MCF 10A (cell line): Measurements from ENCODE around the gene TBCD. TPM values are rescaled to one million over a fixed set of nuclear protein-coding genes. Genes with fewer than 3 reads are reported as not detected.

Source experiments
- BruUV-seq: library from RNA; stranded (reverse); fragments of 400-500 nt; replicated peaks from 2 replicates; lab custom pipeline; 2021; lab: Mats Ljungman, UMichigan
- CTCF ChIA-PET: fragments of 300-600 bp; sonication (Branson Sonifier 250); formaldehyde crosslinking; extraction: SDS; loops from one replicate; lab custom pipeline; 2021; ENCODE audit warnings: antibody characterized with exemption, inconsistent platforms; lab: Yijun Ruan, JAX
- POLR2A ChIA-PET: fragments of 300-600, 350-650 bp; sonication (Branson Sonifier 250); formaldehyde crosslinking; extraction: SDS; loops from one replicate; lab custom pipeline; 2020; ENCODE audit warnings: antibody characterized with exemption, inconsistent platforms; lab: Yijun Ruan, JAX
- DNase-seq: peaks from one replicate; pipeline ENCODE4 v3.0.0-alpha.2; 2018; ENCODE audit not compliant: unreplicated experiment
- H3K27ac Mint-ChIP-seq: one replicate; pipeline ENCODE4 v1.8.0; 2022; ENCODE audit warnings: mild to moderate bottlenecking, low read depth, mixed read lengths; ENCODE audit not compliant: unreplicated experiment
- H3K27me3 Mint-ChIP-seq: one replicate; pipeline ENCODE4 v1.8.0; 2022; ENCODE audit warnings: mixed read lengths; ENCODE audit not compliant: insufficient read depth, unreplicated experiment
- H3K36me3 Mint-ChIP-seq: one replicate; pipeline ENCODE4 v1.8.0; 2022; ENCODE audit warnings: mild to moderate bottlenecking, moderate library complexity, mixed read lengths; ENCODE audit not compliant: insufficient read depth, unreplicated experiment
- H3K4me1 Mint-ChIP-seq: one replicate; pipeline ENCODE4 v1.8.0; 2022; ENCODE audit warnings: mixed read lengths; ENCODE audit not compliant: insufficient read depth, unreplicated experiment
- H3K4me3 Mint-ChIP-seq: one replicate; pipeline ENCODE4 v1.8.0; 2022; ENCODE audit warnings: mild to moderate bottlenecking, moderate library complexity, mixed read lengths; ENCODE audit not compliant: unreplicated experiment
- H3K9me3 Mint-ChIP-seq: one replicate; pipeline ENCODE4 v1.8.0; 2022; ENCODE audit warnings: mixed read lengths; ENCODE audit not compliant: unreplicated experiment
- intact Hi-C: fragments of 100-400 bp; cut with micrococcal nuclease; formaldehyde crosslinking; loops from 2 replicates; pipeline ENCODE4 v1.14.1; 2022
- total RNA-seq: library from RNA; stranded (reverse); gene quantifications from 2 replicates; pipeline ENCODE4 v1.2.3, GENCODE V29; 2022
- TF ChIP-seq, protein P1 (sequence below): fragments of 200-600 bp; IDR thresholded peaks from one replicate; pipeline ENCODE4 v1.8.0; 2022; ENCODE audit warnings: antibody characterized with exemption, mild to moderate bottlenecking; ENCODE audit not compliant: unreplicated experiment

The TBCD gene
- total RNA-seq, 1 experiment from 2014 or later: 76.2 TPM

DNA sequence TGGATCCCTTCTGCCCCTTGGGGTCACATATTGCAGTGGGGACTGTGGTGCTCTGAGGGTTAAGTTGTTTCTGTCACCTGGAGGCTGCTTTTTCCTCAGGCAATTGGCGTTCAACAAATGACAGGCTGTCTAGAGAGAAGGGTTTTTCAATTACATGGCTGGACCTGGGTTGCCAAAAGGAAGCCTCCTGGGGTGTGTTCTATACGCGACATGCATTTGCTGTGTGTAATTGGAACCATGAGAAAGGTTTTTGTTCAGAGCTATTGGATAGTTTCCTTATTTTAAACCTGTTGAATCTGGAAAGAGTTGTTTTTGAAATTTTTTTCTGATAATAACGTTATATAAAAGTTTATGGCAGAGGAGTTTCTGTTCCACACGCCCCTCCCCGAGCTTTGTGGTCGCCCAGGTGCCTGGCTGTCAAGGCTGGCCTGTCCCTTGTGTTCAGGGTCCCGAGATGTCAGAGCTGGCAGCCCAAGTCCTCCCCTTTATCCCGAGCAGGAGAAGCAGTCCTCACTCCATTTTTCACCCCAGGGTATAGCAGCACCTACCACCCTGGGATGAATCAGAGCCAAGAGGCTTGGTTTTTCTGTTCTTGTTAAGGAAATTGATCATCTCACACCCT is 114.0 kb downstream of the TBCD start:
- Mint-ChIP-seq H3K27ac (no peak overlapping the region), H3K4me1 (peaks cover 5% of the 10 kb centered on the region), H3K9me3 (no peaks in the 10 kb centered on the region), H3K4me3 (no peak overlapping the region), H3K27me3 (no peaks in the 10 kb centered on the region), H3K36me3 (peaks cover 5% of the 10 kb centered on the region)
- intact Hi-C loops: no loop called here
- ChIA-PET POLR2A (interaction anchor here (1.0 kb wide), 2 partner anchors 10 to 55 kb away, joined by 3 read pairs; no protein-coding TSS in a partner anchor), CTCF (no interaction called here)
- DNase-seq: no peak
- TF ChIP-seq, protein P1, sequence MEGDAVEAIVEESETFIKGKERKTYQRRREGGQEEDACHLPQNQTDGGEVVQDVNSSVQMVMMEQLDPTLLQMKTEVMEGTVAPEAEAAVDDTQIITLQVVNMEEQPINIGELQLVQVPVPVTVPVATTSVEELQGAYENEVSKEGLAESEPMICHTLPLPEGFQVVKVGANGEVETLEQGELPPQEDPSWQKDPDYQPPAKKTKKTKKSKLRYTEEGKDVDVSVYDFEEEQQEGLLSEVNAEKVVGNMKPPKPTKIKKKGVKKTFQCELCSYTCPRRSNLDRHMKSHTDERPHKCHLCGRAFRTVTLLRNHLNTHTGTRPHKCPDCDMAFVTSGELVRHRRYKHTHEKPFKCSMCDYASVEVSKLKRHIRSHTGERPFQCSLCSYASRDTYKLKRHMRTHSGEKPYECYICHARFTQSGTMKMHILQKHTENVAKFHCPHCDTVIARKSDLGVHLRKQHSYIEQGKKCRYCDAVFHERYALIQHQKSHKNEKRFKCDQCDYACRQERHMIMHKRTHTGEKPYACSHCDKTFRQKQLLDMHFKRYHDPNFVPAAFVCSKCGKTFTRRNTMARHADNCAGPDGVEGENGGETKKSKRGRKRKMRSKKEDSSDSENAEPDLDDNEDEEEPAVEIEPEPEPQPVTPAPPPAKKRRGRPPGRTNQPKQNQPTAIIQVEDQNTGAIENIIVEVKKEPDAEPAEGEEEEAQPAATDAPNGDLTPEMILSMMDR: no peak
- BruUV-seq: no TSS peak

DNA sequence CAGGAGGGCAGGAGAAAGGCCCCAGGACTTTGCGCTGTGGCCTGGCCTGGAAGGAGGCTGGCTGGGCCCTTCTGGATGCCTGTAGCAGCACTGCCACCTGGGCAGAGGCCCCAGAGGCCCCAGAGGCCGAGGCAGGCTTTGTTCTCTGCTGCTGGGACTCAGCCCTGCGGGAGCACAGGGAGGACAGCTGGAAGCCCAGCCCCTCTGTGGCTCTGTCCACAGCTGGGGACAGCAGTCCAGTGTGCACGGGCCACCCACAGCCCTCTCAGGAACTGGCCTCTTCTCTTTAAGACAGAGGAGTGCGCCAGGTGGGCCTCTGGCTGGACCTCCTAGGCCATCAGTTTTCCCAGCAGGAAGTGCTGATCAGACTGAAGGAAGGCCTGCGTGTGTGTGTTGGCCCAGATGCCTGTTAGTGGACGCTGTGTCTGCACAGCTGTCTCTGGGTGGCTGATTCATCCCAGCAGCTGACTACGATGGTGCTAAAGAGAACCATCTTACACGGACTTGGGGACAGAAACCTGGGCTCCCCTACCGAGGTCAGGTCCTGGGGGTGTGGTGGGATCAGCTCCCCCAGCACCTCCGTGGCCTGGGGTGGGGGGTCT is 114.8 kb downstream of the TBCD start:
- POLR2A ChIA-PET: no interaction called here
- Mint-ChIP-seq H3K9me3 (no peaks in the 10 kb centered on the region), H3K27ac (no peak overlapping the region)

GRCh38 chr17:82867763-82868325 is 116.0 kb downstream of the TBCD start:
- no TSS peak for BruUV-seq
- no peaks in the 10 kb centered on the region for H3K9me3 Mint-ChIP-seq
- CTCF ChIA-PET: no interaction called here
- H3K4me1 Mint-ChIP-seq: peaks cover 5% of the 10 kb centered on the region
- no peak overlapping the region for H3K27ac Mint-ChIP-seq
- DNase-seq: no peak
- POLR2A ChIA-PET: no interaction called here
- H3K36me3 Mint-ChIP-seq: peaks cover 7% of the 10 kb centered on the region
- intact Hi-C loops: no loop called here
- H3K4me3 Mint-ChIP-seq: no peak overlapping the region
- TF ChIP-seq, protein P1: no peak
- no peaks in the 10 kb centered on the region for H3K27me3 Mint-ChIP-seq

More for the DNA sequence above, 114.8 kb downstream of the TBCD start:
- CTCF ChIA-PET: interaction anchor here (0.6 kb wide), 1 partner anchor 443 kb away, joined by 3 read pairs; no protein-coding TSS in a partner anchor
- Mint-ChIP-seq H3K36me3 (peaks cover 7% of the 10 kb centered on the region), H3K27me3 (no peaks in the 10 kb centered on the region), H3K4me1 (peaks cover 5% of the 10 kb centered on the region), H3K4me3 (no peak overlapping the region)
- TF ChIP-seq, protein P1: no peak
- BruUV-seq: no TSS peak
- no peak for DNase-seq
- intact Hi-C loops: no loop called here

DNA sequence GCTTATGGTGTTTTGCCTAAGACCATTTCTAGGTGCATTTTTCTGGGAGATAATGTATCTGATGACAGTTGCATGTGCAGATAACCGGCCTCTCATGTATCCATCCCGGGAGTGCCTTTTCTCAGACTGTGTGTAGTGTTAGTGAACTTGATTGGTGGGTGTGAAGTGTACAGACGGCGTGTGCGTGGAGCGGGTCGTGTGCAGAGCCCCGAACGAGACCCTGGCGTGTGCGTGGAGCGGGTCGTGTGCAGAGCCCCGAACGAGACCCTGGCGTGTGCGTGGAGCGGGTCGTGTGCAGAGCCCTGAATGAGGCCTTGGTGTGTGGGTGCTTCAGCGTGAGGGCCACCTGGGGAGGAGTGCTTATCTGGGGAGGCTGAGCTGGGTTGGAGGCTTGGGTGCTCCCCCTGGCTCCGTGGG is 116.9 kb downstream of the TBCD start:
- ChIA-PET POLR2A (no interaction called here), CTCF (no interaction called here)
- intact Hi-C loops: no loop called here
- no peak for DNase-seq
- H3K27me3 Mint-ChIP-seq: no peaks in the 10 kb centered on the region
- no peaks in the 10 kb centered on the region for H3K9me3 Mint-ChIP-seq
- peaks cover 5% of the 10 kb centered on the region for H3K4me1 Mint-ChIP-seq
- no peak overlapping the region for H3K4me3 Mint-ChIP-seq
- no peak overlapping the region for H3K27ac Mint-ChIP-seq
- H3K36me3 Mint-ChIP-seq: peaks cover 7% of the 10 kb centered on the region
- TF ChIP-seq, protein P1: no peak
- BruUV-seq: no TSS peak
